ENCODE measurements around the gene RAB3GAP2. TPM values are rescaled to one million over a fixed set of nuclear protein-coding genes. Genes with fewer than 3 reads are reported as not detected.
A peak's percentile ranks its signal among the peaks of the same experiment; 100 is the strongest.

The RAB3GAP2 gene
- total and polyA plus RNA-seq, 2 donors (not counting 1 experiment from before 2014, with no cell fraction given) = 16.9 to 70.5 TPM

GRCh38 chr1:220243947-220244346 lies 28.3 kb downstream of the RAB3GAP2 start:
- Histone ChIP-seq H3K4me3 (ENCODE audit: control extremely low read depth in 1 of 5, extremely low read depth in 1 of 5, insufficient read depth in 1 of 5, low read depth in 2 of 5, low read length in 4 of 5) (no peak overlapping the region), H3K27ac (ENCODE audit: low read length in 2 of 2) (no peak overlapping the region), H3K4me1 (ENCODE audit: control insufficient read depth in 2 of 2, insufficient read depth in 2 of 2, low read length in 2 of 2) (peaks cover 0 to 18% of the 10 kb centered on the region in 2 donors), H3K36me3 (replicated peaks in 1 of 2; ENCODE audit: control extremely low read depth in 1 of 2, control insufficient read depth in 1 of 2, extremely low read depth in 1 of 2, insufficient read depth in 2 of 2, low read length in 1 of 2) (peaks cover 0 to 2% of the 10 kb centered on the region in 2 experiments), H3K79me2 (ENCODE audit: control insufficient read depth, insufficient read depth, low read length) (peaks cover 70% of the 10 kb centered on the region), H3K27me3 (replicated peaks in 1 of 4; ENCODE audit: control extremely low read depth in 1 of 4, control insufficient read depth in 3 of 4, insufficient read depth in 4 of 4, low read length in 3 of 4) (no peaks in the 10 kb centered on the region), H4K20me1 (ENCODE audit: control insufficient read depth, insufficient read depth, low read length, poor library complexity, severe bottlenecking) (peaks cover 5% of the 10 kb centered on the region), H3K4me2 (replicated peaks; ENCODE audit: low read depth, low read length, poor library complexity, severe bottlenecking) (peak overlapping the region; percentile 11), H2AFZ (ENCODE audit: insufficient read depth, low read depth, low read length, poor library complexity, severe bottlenecking) (no peak overlapping the region), H3K9me3 (ENCODE audit: control extremely low read depth in 1 of 3, control insufficient read depth in 2 of 3, insufficient read depth in 1 of 3, low read length in 2 of 3) (peaks cover 5 to 12% (median 7%) of the 10 kb centered on the region in 3 donors), H3K9ac (ENCODE audit: low read length) (peak overlapping the region; percentile 3)
- H3K4me1 Mint-ChIP-seq = peaks cover 39% of the 10 kb centered on the region
- H3K27me3 Mint-ChIP-seq = no peaks in the 10 kb centered on the region
- H3K4me3 Mint-ChIP-seq = peak overlapping the region; percentile 20
- H3K27ac Mint-ChIP-seq = peak overlapping the region; percentile 10
- ATAC-seq (ENCODE audit: low read depth) (no peak), DNase-seq (no peak)
- TF ChIP-seq EZH2 (IDR thresholded peaks at IDR 0.05; ENCODE audit: borderline replicate concordance, insufficient read depth, low read depth, low read length, poor library complexity, severe bottlenecking) = no peak
- TF ChIP-seq CTCF (IDR thresholded peaks at IDR 0.05) = no peak
- POLR2A ChIA-PET = no interaction called here
- CTCF ChIA-PET = no interaction called here
- peaks cover 6% of the 10 kb centered on the region for H3K9me3 Mint-ChIP-seq (ENCODE audit: insufficient read depth)
- intact Hi-C loops (cut with micrococcal nuclease) = no loop called here
- WGBS (ENCODE audit: insufficient coverage) = 91% methylated on average over 1 of the region's 2 CpGs

GRCh38 chr1:220241072-220241663 lies 31.1 kb downstream of the RAB3GAP2 start:
- Mint-ChIP-seq H3K4me1 (peaks cover 42% of the 10 kb centered on the region), H3K9me3 (ENCODE audit: insufficient read depth) (no peaks in the 10 kb centered on the region), H3K27ac (no peak overlapping the region), H3K4me3 (no peak overlapping the region), H3K27me3 (no peaks in the 10 kb centered on the region)
- H3K27me3 ChIP-seq (replicated peaks in 1 of 4; ENCODE audit: control extremely low read depth in 1 of 4, control insufficient read depth in 3 of 4, insufficient read depth in 4 of 4, low read length in 3 of 4) = no peaks in the 10 kb centered on the region
- peaks cover 0 to 18% of the 10 kb centered on the region in 2 donors for H3K4me1 ChIP-seq (ENCODE audit: control insufficient read depth in 2 of 2, insufficient read depth in 2 of 2, low read length in 2 of 2)
- H2AFZ ChIP-seq (ENCODE audit: insufficient read depth, low read depth, low read length, poor library complexity, severe bottlenecking) = no peak overlapping the region
- ATAC-seq (ENCODE audit: low read depth) = no peak
- H3K4me3 ChIP-seq (ENCODE audit: control extremely low read depth in 1 of 5, extremely low read depth in 1 of 5, insufficient read depth in 1 of 5, low read depth in 2 of 5, low read length in 4 of 5) = no peak overlapping the region
- no peak for DNase-seq
- no peak overlapping the region for H3K9ac ChIP-seq (ENCODE audit: low read length)
- H3K9me3 ChIP-seq (ENCODE audit: control extremely low read depth in 1 of 3, control insufficient read depth in 2 of 3, insufficient read depth in 1 of 3, low read length in 2 of 3) = peaks cover 0 to 9% (median 0%) of the 10 kb centered on the region in 3 donors
- H3K4me2 ChIP-seq (replicated peaks; ENCODE audit: low read depth, low read length, poor library complexity, severe bottlenecking) = no peak overlapping the region
- ChIA-PET POLR2A (interaction anchor here (0.5 to 0.6 kb wide), 2 partner anchors 10 to 152 kb away, joined by 4 to 9 read pairs; no protein-coding TSS in a partner anchor), CTCF (no interaction called here)
- no peak overlapping the region for H3K27ac ChIP-seq (ENCODE audit: low read length in 2 of 2)
- peaks cover 5% of the 10 kb centered on the region for H4K20me1 ChIP-seq (ENCODE audit: control insufficient read depth, insufficient read depth, low read length, poor library complexity, severe bottlenecking)
- TF ChIP-seq EZH2 (IDR thresholded peaks at IDR 0.05; ENCODE audit: borderline replicate concordance, insufficient read depth, low read depth, low read length, poor library complexity, severe bottlenecking) (no peak), CTCF (IDR thresholded peaks at IDR 0.05) (no peak)
- H3K36me3 ChIP-seq (replicated peaks in 1 of 2; ENCODE audit: control extremely low read depth in 1 of 2, control insufficient read depth in 1 of 2, extremely low read depth in 1 of 2, insufficient read depth in 2 of 2, low read length in 1 of 2) = peaks cover 0 to 2% of the 10 kb centered on the region in 2 experiments
- intact Hi-C loops (cut with micrococcal nuclease) = no loop called here
- peaks cover 65% of the 10 kb centered on the region for H3K79me2 ChIP-seq (ENCODE audit: control insufficient read depth, insufficient read depth, low read length)
- WGBS (ENCODE audit: insufficient coverage) = no CpG with 5 or more reads among the region's 2 CpGs

Data from B cell (primary cell).